Measurements from ENCODE around the gene CHRM3. TPM values are rescaled to one million over a fixed set of nuclear protein-coding genes. Genes with fewer than 3 reads are reported as not detected.

CHRM3 gene
- total and polyA plus RNA-seq, 12 donors: 0.05 to 0.68 (median 0.20) TPM; not detected in 2

GRCh38 chr1:239421811-239422210 is 35.4 kb downstream of the CHRM3 start:
- ATAC-seq: no peak
- intact Hi-C loops (cut with DNase I): no loop called here
- Histone ChIP-seq H3K27ac (no peak overlapping the region), H3K4me1 (no peaks in the 10 kb centered on the region), H3K9me3 (no peaks in the 10 kb centered on the region), H3K27me3 (peaks cover 0 to 4% (median 0%) of the 10 kb centered on the region in 7 donors), H3K4me3 (no peak overlapping the region), H3K36me3 (no peaks in the 10 kb centered on the region)
- no peak for DNase-seq
- 64 to 78% methylated on average over 2 of the region's 2 CpGs for WGBS, 2 donors
- TF ChIP-seq CTCF (IDR thresholded peaks at IDR 0.05): no peak

GRCh38 chr1:239422818-239423217 is 36.5 kb downstream of the CHRM3 start:
- whole genome bisulfite sequencing, 2 donors: 68 to 71% methylated on average over 3 of the region's 3 CpGs
- H3K4me1 ChIP-seq: no peaks in the 10 kb centered on the region
- no peaks in the 10 kb centered on the region for H3K9me3 ChIP-seq
- no peak for DNase-seq
- intact Hi-C loops (cut with DNase I): no loop called here
- no peak for TF ChIP-seq CTCF (IDR thresholded peaks at IDR 0.05)
- peaks cover 0 to 4% (median 0%) of the 10 kb centered on the region in 7 donors for H3K27me3 ChIP-seq
- H3K27ac ChIP-seq: no peak overlapping the region
- H3K36me3 ChIP-seq: no peaks in the 10 kb centered on the region
- H3K4me3 ChIP-seq: no peak overlapping the region
- ATAC-seq: no peak

- Histone ChIP-seq H3K36me3 (no peaks in the 10 kb centered on the region), H3K4me1 (no peaks in the 10 kb centered on the region), H3K27me3 (peaks cover 0 to 4% (median 0%) of the 10 kb centered on the region in 7 donors), H3K4me3 (no peak overlapping the region), H3K27ac (no peak overlapping the region), H3K9me3 (no peaks in the 10 kb centered on the region)
- TF ChIP-seq CTCF (IDR thresholded peaks at IDR 0.05): no peak
- no peak for DNase-seq
- 74 to 84% methylated on average over 4 of the region's 4 CpGs for WGBS, 2 donors
- no peak for ATAC-seq
- intact Hi-C loops (cut with DNase I): no loop called here
Measured at GRCh38 chr1:239426821-239427475, 40.6 kb downstream of the CHRM3 start.

- Histone ChIP-seq H3K27me3 (peaks cover 0 to 4% (median 0%) of the 10 kb centered on the region in 7 donors), H3K36me3 (no peaks in the 10 kb centered on the region), H3K4me3 (no peak overlapping the region), H3K9me3 (no peaks in the 10 kb centered on the region), H3K27ac (no peak overlapping the region), H3K4me1 (no peaks in the 10 kb centered on the region)
- no peak for DNase-seq
- 80 to 90% methylated on average over 3 of the region's 3 CpGs for WGBS, 2 donors
- ATAC-seq: no peak
- intact Hi-C loops (cut with DNase I): no loop called here
- no peak for TF ChIP-seq CTCF (IDR thresholded peaks at IDR 0.05)
Measured at GRCh38 chr1:239427712-239428111, 41.3 kb downstream of the CHRM3 start.
